Heart right ventricle (tissue), 16 donors: ENCODE data around the gene PROM2. TPM values are rescaled to one million over a fixed set of nuclear protein-coding genes. Genes with fewer than 3 reads are reported as not detected.
A peak's percentile ranks its signal among the peaks of the same experiment; 100 is the strongest.

ENCODE experiments used
- ATAC-seq, 8 donors: fragments of 200-7000 bp; cut with Tn5 transposase; one replicate each; pipeline ENCODE4 v1.9.1; 2020; ENCODE audit warnings: mild to moderate bottlenecking in 8 of 8, moderate library complexity in 8 of 8, moderate number of reproducible peaks in 1 of 8
- DNase-seq, 2 donors: peaks; one replicate each; pipeline ENCODE4 v3.0.0-alpha.2; 2020
- H3K27ac ChIP-seq, 10 donors: fragments of 200-600 bp; sonication (generic) in 2 of 10; one replicate each; pipeline versions ENCODE4 v1.5.0 to v1.8.0; 2020 to 2022; ENCODE audit warnings: mild to moderate bottlenecking in 3 of 10
- H3K27me3 ChIP-seq, 7 donors: fragments of 200-600 bp; one replicate each; pipeline ENCODE4 v1.8.0; 2021 to 2022; ENCODE audit warnings: mild to moderate bottlenecking in 2 of 7
- H3K36me3 ChIP-seq, 9 donors: fragments of 200-600 bp; sonication (generic) in 1 of 9; one replicate each; pipeline versions ENCODE4 v1.5.0 to v1.8.0; 2020 to 2022; ENCODE audit warnings: mild to moderate bottlenecking in 2 of 9
- H3K4me1 ChIP-seq, 9 donors: fragments of 200-600 bp; sonication (generic) in 1 of 9; one replicate each; pipeline versions ENCODE4 v1.5.0 to v1.8.0; 2020 to 2022; ENCODE audit warnings: mild to moderate bottlenecking in 4 of 9
- H3K4me3 ChIP-seq, 10 donors: fragments of 200-600 bp; sonication (generic) in 2 of 10; one replicate each; pipeline versions ENCODE4 v1.5.0 to v1.8.0; 2020 to 2022; ENCODE audit warnings: mild to moderate bottlenecking in 7 of 10, moderate library complexity in 2 of 10
- H3K9me3 ChIP-seq, 11 donors: fragments of 200-600 bp in 10 of 11; sonication (generic) in 2 of 11; one replicate each; pipeline versions ENCODE4 v1.5.0 to v1.8.0; 2013 to 2022; ENCODE audit warnings: mild to moderate bottlenecking in 2 of 11, control low read depth in 1 of 11, moderate library complexity in 1 of 11
- CTCF ChIP-seq, 9 donors: fragments of 200-600 bp; sonication (generic) in 2 of 9; IDR thresholded peaks; one replicate each; pipeline versions ENCODE4 v1.5.0 to v1.8.0; 2021 to 2022; ENCODE audit warnings: antibody characterized with exemption in 9 of 9, mild to moderate bottlenecking in 5 of 9, moderate library complexity in 1 of 9
- WGBS, 2 donors: extraction: QIAGEN DNeasy Blood & Tissue Kit; methylation state at CpG; one replicate each; pipeline ENCODE4 v1.1.7; 2013; ENCODE audit warnings: inconsistent platforms in 1 of 2; 5-methylcytosine and 5-hydroxymethylcytosine counted together
- intact Hi-C, 10 donors: fragments of 100-400 bp; cut with DNase I; formaldehyde crosslinking; loops; one replicate each; pipeline versions ENCODE4 v1.11.1 to v1.14.2; 2022
- polyA plus RNA-seq, 2 donors: library from polyadenylated mRNA; stranded (reverse); fragments of 200-250 nt; gene quantifications; one replicate each; pipeline ENCODE4 v1.2.3, GENCODE V29; 2013
- total RNA-seq, 10 donors: library from RNA; stranded (reverse); fragmentation: NEBNext Ultra II Directional in 3 of 10; extraction: Animal tissue kit (Norgen Biotek cat#: 25700) in 3 of 10; gene quantifications; one replicate each; pipeline versions ENCODE4 v1.2.1 to v1.2.4, GENCODE V29; 2021 to 2023
- donor health status: Arrhythmogenic right ventricular cardiomyopathy.
- donor health status: ischemic (EF 13 %, LVEDD 7.1; RV severe dilation, severe dysfunction).
- donor health status: healthy with polysubstance abuse.
- donor health status: DM: no; HTN: yes; CAD: no.
- donor health status: DM: no; HTN: no; CAD: no.
- donor health status: ischemic (EF 25% LVEDD 6.9; RV normal size, moderate dysfunction).
- donor health status: ischemic (EF 25% LVEDD 5.7; RV mildly dilated, moderate dysfunction).
- donor health status: healthy.
- donor health status: DM: yes; HTN: yes; CAD: no.
- donor health status: Ischemic cardiomyopathy.
- donor health status: ischemic (EF 35%, LVEDD 5.7; RV mildly dilated, moderate dysfunction).
- donor health status: nonischemic (EF 11% LVEDD 7.7; RV severe dilation, severe dysfunction).
- donor health status: DM: yes; HTN: yes; CAD: no.
- donor health status: PGD.
- donor health status: ischemic (EF 29% LVEDD 5.4; RV normal size, mild dysfunction).
- donor health status: nonischemic (EF 23%, LVEDD 6.1; RV moderate dilation, normal function).

PROM2 gene
- total and polyA plus RNA-seq, 12 donors, result 0.32 to 3.4 (median 0.94) TPM

DNA sequence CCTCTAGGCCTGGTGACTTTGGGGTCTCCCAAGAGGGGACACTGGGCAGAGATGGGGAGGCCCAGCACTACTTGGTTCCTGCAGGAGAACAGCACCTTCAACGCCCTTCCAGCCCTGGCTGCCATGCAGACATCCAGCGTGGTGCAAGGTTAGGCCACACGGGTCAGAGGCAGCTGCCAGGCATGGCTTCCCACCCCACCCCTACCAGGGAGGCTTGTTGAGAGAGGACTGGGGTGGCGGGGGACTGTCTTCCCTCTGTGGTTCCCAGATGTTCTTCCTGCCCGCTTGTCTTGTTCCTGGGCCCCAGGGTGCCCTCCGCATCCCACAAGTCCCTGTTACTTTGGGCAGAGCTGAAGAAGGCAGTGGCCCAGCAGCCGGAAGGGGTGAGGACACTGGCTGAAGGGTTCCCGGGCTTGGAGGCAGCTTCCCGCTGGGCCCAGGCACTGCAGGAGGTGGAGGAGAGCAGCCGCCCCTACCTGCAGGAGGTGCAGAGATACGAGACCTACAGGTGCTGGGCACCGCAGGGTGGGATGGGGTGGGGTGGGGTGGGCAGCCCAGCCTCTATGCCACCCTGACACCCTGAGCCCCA is 4.5 kb downstream of the PROM2 start:
- no peak for TF ChIP-seq CTCF (IDR thresholded peaks at IDR 0.05)
- Histone ChIP-seq H3K27ac (no peak overlapping the region), H3K27me3 (no peaks in the 10 kb centered on the region), H3K9me3 (no peaks in the 10 kb centered on the region), H3K4me3 (no peak overlapping the region), H3K36me3 (no peaks in the 10 kb centered on the region), H3K4me1 (no peaks in the 10 kb centered on the region)
- 91 to 96% methylated on average over 12 of the region's 12 CpGs for WGBS, 2 donors
- no peak for DNase-seq
- no peak for ATAC-seq
- intact Hi-C loops, result no loop called here

- no peaks in the 10 kb centered on the region for H3K9me3 ChIP-seq
- intact Hi-C loops, result no loop called here
- ATAC-seq (no peak), DNase-seq (no peak)
- TF ChIP-seq CTCF (IDR thresholded peaks at IDR 0.05), result no peak
- no peaks in the 10 kb centered on the region for H3K36me3 ChIP-seq
- no peaks in the 10 kb centered on the region for H3K4me1 ChIP-seq
- no peak overlapping the region for H3K4me3 ChIP-seq
- H3K27ac ChIP-seq, result no peak overlapping the region
- 95 to 97% methylated on average over 19 of the region's 19 CpGs for WGBS, 2 donors
- no peaks in the 10 kb centered on the region for H3K27me3 ChIP-seq
These were observed 5.3 kb downstream of the PROM2 start for GRCh38 chr2:95279435-95280035.

- no peak for TF ChIP-seq CTCF (IDR thresholded peaks at IDR 0.05)
- 79 to 84% methylated on average over 8 of the region's 8 CpGs for WGBS, 2 donors
- no peaks in the 10 kb centered on the region for H3K9me3 ChIP-seq
- intact Hi-C loops, result no loop called here
- no peak overlapping the region for H3K27ac ChIP-seq
- no peaks in the 10 kb centered on the region for H3K36me3 ChIP-seq
- ATAC-seq (peak in 1 of 8 donors; percentile 8), DNase-seq (no peak)
- no peaks in the 10 kb centered on the region for H3K27me3 ChIP-seq
- H3K4me1 ChIP-seq, result no peaks in the 10 kb centered on the region
- no peak overlapping the region for H3K4me3 ChIP-seq
These were observed 6.8 kb downstream of the PROM2 start for GRCh38 chr2:95281071-95281470.

DNA sequence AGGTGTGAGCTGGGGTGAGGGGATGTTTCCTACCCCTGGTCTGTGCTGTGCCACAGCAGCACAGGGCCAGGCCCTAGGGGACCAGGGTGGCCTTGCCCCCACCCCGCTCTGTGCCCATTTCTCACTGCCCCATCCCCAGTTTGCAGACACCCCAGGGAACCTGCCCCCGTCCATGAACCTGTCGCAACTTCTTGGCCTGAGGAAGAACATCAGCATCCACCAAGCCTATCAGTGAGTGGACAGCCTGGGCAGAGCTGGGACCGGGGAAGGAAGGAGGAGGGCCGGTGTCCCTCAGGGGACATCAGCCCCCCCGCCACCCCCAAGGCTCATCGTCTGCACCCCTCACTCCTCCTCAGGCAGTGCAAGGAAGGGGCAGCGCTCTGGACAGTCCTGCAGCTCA is 7.5 kb downstream of the PROM2 start:
- H3K36me3 ChIP-seq, result no peaks in the 10 kb centered on the region
- H3K27ac ChIP-seq, result no peak overlapping the region
- TF ChIP-seq CTCF (IDR thresholded peaks at IDR 0.05), result no peak
- no peaks in the 10 kb centered on the region for H3K4me1 ChIP-seq
- intact Hi-C loops, result no loop called here
- no peak overlapping the region for H3K4me3 ChIP-seq
- 90 to 92% methylated on average over 8 of the region's 8 CpGs for WGBS, 2 donors
- no peaks in the 10 kb centered on the region for H3K27me3 ChIP-seq
- DNase-seq (no peak), ATAC-seq (no peak)
- H3K9me3 ChIP-seq, result no peaks in the 10 kb centered on the region
